MM.1S (cell line): ENCODE results near the gene MALRD1.

Experiments used
- DNase-seq: peaks from one replicate; pipeline ENCODE4 v3.0.0-alpha.2; 2015
- H2AFZ ChIP-seq: fragments of 300-600 bp; sonication (generic); 2 replicates; pipeline ENCODE4 v1.6.0; 2016; ENCODE audit warnings: antibody characterized with exemption, low read length
- H3F3A ChIP-seq: fragments of 300-600 bp; sonication (generic); 2 replicates; pipeline ENCODE4 v1.6.1; 2016; ENCODE audit warnings: mild to moderate bottlenecking, antibody characterized with exemption, low read length, moderate library complexity, mixed read lengths; ENCODE audit not compliant: insufficient read depth
- H3K27ac ChIP-seq: fragments of 300-600 bp; sonication (generic); 2 replicates; pipeline ENCODE4 v1.5.1; 2016; ENCODE audit warnings: mild to moderate bottlenecking, low read length
- H3K27me3 ChIP-seq: fragments of 300-600 bp; sonication (generic); replicated peaks from 2 replicates; pipeline ENCODE4 v1.6.0; 2016; ENCODE audit warnings: low read length; ENCODE audit not compliant: insufficient read depth
- H3K36me3 ChIP-seq: fragments of 300-600 bp; sonication (generic); replicated peaks from 2 replicates; pipeline ENCODE4 v1.6.1; 2016; ENCODE audit warnings: mild to moderate bottlenecking, low read length, mixed read lengths; ENCODE audit not compliant: insufficient read depth
- H3K4me1 ChIP-seq: fragments of 300-600 bp; sonication (generic); 2 replicates; pipeline ENCODE4 v1.6.1; 2016; ENCODE audit warnings: low read length, mixed read lengths
- H3K4me2 ChIP-seq: fragments of 300-600 bp; sonication (generic); 2 replicates; pipeline ENCODE4 v1.6.0; 2016; ENCODE audit warnings: low read depth, low read length
- H3K4me3 ChIP-seq: fragments of 300-600 bp; sonication (generic); 2 replicates; pipeline ENCODE4 v1.5.1; 2016; ENCODE audit warnings: low read length, mixed read lengths
- H3K79me2 ChIP-seq: fragments of 300-600 bp; sonication (generic); 2 replicates; pipeline ENCODE4 v1.6.1; 2016; ENCODE audit warnings: mixed run types, low read length, mixed read lengths
- H3K9ac ChIP-seq: fragments of 300-600 bp; sonication (generic); 2 replicates; pipeline ENCODE4 v1.6.1; 2016; ENCODE audit warnings: low read length, mixed read lengths
- H3K9me2 ChIP-seq: fragments of 300-600 bp; sonication (generic); replicated peaks from 2 replicates; pipeline ENCODE4 v1.6.1; 2016; ENCODE audit warnings: mild to moderate bottlenecking, low read length, mixed read lengths; ENCODE audit not compliant: insufficient read depth
- H3K9me3 ChIP-seq: fragments of 300-600 bp; sonication (generic); replicated peaks from 2 replicates; pipeline ENCODE4 v1.6.1; 2016; ENCODE audit warnings: mild to moderate bottlenecking, low read length, mixed read lengths; ENCODE audit not compliant: insufficient read depth
- H4K20me1 ChIP-seq: fragments of 300-600 bp; sonication (generic); 2 replicates; pipeline ENCODE4 v1.6.1; 2016; ENCODE audit warnings: mild to moderate bottlenecking, low read length, moderate library complexity, mixed read lengths; ENCODE audit not compliant: insufficient read depth
- CTCF ChIP-seq: fragments of 300-600 bp; sonication (generic); IDR thresholded peaks from 2 replicates; pipeline ENCODE4 v1.5.1; 2016; ENCODE audit warnings: antibody characterized with exemption, low read length, mixed read lengths
- EZH2 ChIP-seq: fragments of 300-600 bp; sonication (generic); optimal IDR thresholded peaks from 2 replicates; pipeline ENCODE3; 2017; ENCODE audit warnings: low read depth, mild to moderate bottlenecking, antibody characterized with exemption, low read length, mixed read lengths
- EZH2phosphoT487 ChIP-seq: fragments of 300-600 bp; sonication (generic); IDR thresholded peaks from 2 replicates; pipeline ENCODE4 v1.6.1; 2018; ENCODE audit warnings: antibody characterized with exemption, low read length

MALRD1 gene

GRCh38 chr10:19580691-19581090, 532.1 kb downstream of the MALRD1 start:
- H3K4me3 ChIP-seq: no peak overlapping the region
- TF ChIP-seq EZH2 (no peak), CTCF (no peak), EZH2phosphoT487 (no peak)
- H3K9ac ChIP-seq: no peak overlapping the region
- no peaks in the 10 kb centered on the region for H3K36me3 ChIP-seq
- no peaks in the 10 kb centered on the region for H3K4me1 ChIP-seq
- H3K9me2 ChIP-seq: no peaks in the 10 kb centered on the region
- H2AFZ ChIP-seq: no peak overlapping the region
- no peaks in the 10 kb centered on the region for H3K9me3 ChIP-seq
- DNase-seq: no peak
- no peaks in the 10 kb centered on the region for H3F3A ChIP-seq
- no peak overlapping the region for H3K4me2 ChIP-seq
- H4K20me1 ChIP-seq: no peaks in the 10 kb centered on the region
- H3K27ac ChIP-seq: no peak overlapping the region
- no peaks in the 10 kb centered on the region for H3K27me3 ChIP-seq
- no peaks in the 10 kb centered on the region for H3K79me2 ChIP-seq

- no peaks in the 10 kb centered on the region for H3K27me3 ChIP-seq
- no peaks in the 10 kb centered on the region for H3F3A ChIP-seq
- TF ChIP-seq CTCF (no peak), EZH2 (no peak), EZH2phosphoT487 (no peak)
- no peak overlapping the region for H2AFZ ChIP-seq
- H3K79me2 ChIP-seq: no peaks in the 10 kb centered on the region
- no peak overlapping the region for H3K4me3 ChIP-seq
- H3K27ac ChIP-seq: no peak overlapping the region
- DNase-seq: no peak
- H3K4me2 ChIP-seq: no peak overlapping the region
- H3K9me2 ChIP-seq: no peaks in the 10 kb centered on the region
- no peaks in the 10 kb centered on the region for H3K9me3 ChIP-seq
- no peaks in the 10 kb centered on the region for H4K20me1 ChIP-seq
- H3K4me1 ChIP-seq: no peaks in the 10 kb centered on the region
- no peaks in the 10 kb centered on the region for H3K36me3 ChIP-seq
- H3K9ac ChIP-seq: no peak overlapping the region
These were observed 540.0 kb downstream of the MALRD1 start for GRCh38 chr10:19588608-19589007.

GRCh38 chr10:19592276-19592675, 543.7 kb downstream of the MALRD1 start:
- Histone ChIP-seq H3K4me2 (no peak overlapping the region), H4K20me1 (no peaks in the 10 kb centered on the region), H3K27ac (no peak overlapping the region), H3K9me2 (no peaks in the 10 kb centered on the region), H3K27me3 (no peaks in the 10 kb centered on the region), H3K79me2 (no peaks in the 10 kb centered on the region), H3K4me3 (no peak overlapping the region), H2AFZ (no peak overlapping the region), H3F3A (no peaks in the 10 kb centered on the region), H3K36me3 (no peaks in the 10 kb centered on the region), H3K9ac (no peak overlapping the region), H3K9me3 (no peaks in the 10 kb centered on the region), H3K4me1 (no peaks in the 10 kb centered on the region)
- TF ChIP-seq EZH2phosphoT487 (no peak), EZH2 (no peak), CTCF (no peak)
- DNase-seq: no peak
